Colonic mucosa (tissue), 4 donors: ENCODE results near the gene CRY1. TPM values are rescaled to one million over a fixed set of nuclear protein-coding genes. Genes with fewer than 3 reads are reported as not detected.

Source experiments
- DNase-seq: peaks from one replicate; pipeline ENCODE4 v3.0.0-alpha.2; 2020
- H3K27ac ChIP-seq: fragments of 200-600 bp; one replicate; pipeline ENCODE4 v1.8.0; 2021
- H3K27me3 ChIP-seq: fragments of 200-600 bp; one replicate; pipeline ENCODE4 v1.8.0; 2021
- H3K36me3 ChIP-seq: fragments of 200-600 bp; one replicate; pipeline ENCODE4 v1.8.0; 2021
- H3K4me1 ChIP-seq: fragments of 200-600 bp; one replicate; pipeline ENCODE4 v1.8.0; 2021; ENCODE audit warnings: mild to moderate bottlenecking
- H3K4me3 ChIP-seq: fragments of 200-600 bp; one replicate; pipeline ENCODE4 v1.8.0; 2021
- H3K9ac ChIP-seq, 2 donors: one replicate each; pipeline ENCODE4 v1.7.0; 2013; ENCODE audit warnings: control low read depth in 2 of 2, low read depth in 2 of 2, low read length in 2 of 2
- H3K9me3 ChIP-seq: fragments of 200-600 bp; one replicate; pipeline ENCODE4 v1.8.0; 2021
- intact Hi-C: fragments of 100-400 bp; cut with DNase I; formaldehyde crosslinking; loops from one replicate; pipeline ENCODE4 v1.14.1; 2022
- total RNA-seq, 2 donors: library from RNA; stranded (reverse); fragmentation: NEBNext Ultra II Directional in 1 of 2; extraction: Animal tissue kit (Norgen Biotek cat#: 25700) in 1 of 2; gene quantifications; one replicate each; pipeline ENCODE4 v1.2.1, GENCODE V29; 2021
- TF ChIP-seq, protein P1 (sequence below): fragments of 200-600 bp; IDR thresholded peaks from one replicate; pipeline ENCODE4 v1.8.0; 2022; ENCODE audit warnings: antibody characterized with exemption, mild to moderate bottlenecking
- donor health status: healthy.
- donor health status: DM: no; HTN: no; CAD: no.
- donor health status: DM: no; HTN: no; CAD: no.

CRY1 gene
- total RNA-seq, 2 donors from 2014 or later, result 14.2 to 22.5 TPM

DNA sequence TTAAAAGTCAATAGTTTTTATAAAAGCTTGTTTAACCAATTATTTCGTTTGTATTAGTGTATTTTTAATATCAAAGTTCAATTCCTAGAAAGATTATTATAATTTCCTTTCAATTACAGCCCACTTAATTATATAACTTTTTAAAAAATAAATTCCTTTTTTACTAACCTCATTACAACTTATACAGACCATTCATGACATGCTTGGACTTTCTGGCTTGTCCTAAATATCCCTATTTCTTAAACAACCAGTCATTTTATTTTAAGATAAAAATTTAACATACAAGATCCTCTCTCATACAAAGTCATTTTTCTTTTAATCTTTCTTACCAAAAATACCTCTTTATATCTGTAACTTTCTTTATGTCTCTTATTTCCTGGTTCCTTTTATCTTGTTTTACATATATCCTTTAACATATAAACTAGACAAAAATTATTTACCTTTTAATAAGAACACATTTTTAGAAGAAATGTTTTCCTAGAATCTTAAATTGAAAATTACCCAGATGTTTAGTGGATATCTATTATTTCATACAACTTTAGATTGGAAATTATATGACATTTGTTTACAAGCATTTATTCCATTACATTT, 148.0 kb downstream of the CRY1 start:
- no peak overlapping the region for H3K9ac ChIP-seq
- H3K36me3 ChIP-seq, result no peaks in the 10 kb centered on the region
- H3K27ac ChIP-seq, result no peak overlapping the region
- TF ChIP-seq, protein P1, sequence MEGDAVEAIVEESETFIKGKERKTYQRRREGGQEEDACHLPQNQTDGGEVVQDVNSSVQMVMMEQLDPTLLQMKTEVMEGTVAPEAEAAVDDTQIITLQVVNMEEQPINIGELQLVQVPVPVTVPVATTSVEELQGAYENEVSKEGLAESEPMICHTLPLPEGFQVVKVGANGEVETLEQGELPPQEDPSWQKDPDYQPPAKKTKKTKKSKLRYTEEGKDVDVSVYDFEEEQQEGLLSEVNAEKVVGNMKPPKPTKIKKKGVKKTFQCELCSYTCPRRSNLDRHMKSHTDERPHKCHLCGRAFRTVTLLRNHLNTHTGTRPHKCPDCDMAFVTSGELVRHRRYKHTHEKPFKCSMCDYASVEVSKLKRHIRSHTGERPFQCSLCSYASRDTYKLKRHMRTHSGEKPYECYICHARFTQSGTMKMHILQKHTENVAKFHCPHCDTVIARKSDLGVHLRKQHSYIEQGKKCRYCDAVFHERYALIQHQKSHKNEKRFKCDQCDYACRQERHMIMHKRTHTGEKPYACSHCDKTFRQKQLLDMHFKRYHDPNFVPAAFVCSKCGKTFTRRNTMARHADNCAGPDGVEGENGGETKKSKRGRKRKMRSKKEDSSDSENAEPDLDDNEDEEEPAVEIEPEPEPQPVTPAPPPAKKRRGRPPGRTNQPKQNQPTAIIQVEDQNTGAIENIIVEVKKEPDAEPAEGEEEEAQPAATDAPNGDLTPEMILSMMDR, result no peak
- intact Hi-C loops, result no loop called here
- no peaks in the 10 kb centered on the region for H3K4me1 ChIP-seq
- no peaks in the 10 kb centered on the region for H3K9me3 ChIP-seq
- H3K27me3 ChIP-seq, result no peaks in the 10 kb centered on the region
- no peak overlapping the region for H3K4me3 ChIP-seq
- no peak for DNase-seq

DNA sequence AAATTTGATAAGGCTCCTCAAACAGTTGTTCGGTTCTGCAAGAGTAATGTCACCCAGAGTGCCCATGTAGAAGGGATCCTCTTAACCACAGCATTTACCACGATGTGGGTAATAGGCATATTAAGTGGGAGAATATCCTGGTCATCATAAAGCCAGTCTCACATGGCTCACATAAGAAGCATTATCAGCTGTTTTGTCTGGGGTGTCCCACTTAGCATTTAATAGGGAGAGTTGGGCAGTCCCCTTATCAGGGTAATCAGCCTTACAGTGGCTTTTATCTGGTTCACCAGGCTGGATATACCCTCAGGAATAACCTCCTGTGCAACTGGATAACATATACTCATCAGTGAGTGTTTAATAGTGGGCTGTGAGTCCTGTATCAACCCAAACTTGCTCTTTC, 150.6 kb downstream of the CRY1 start:
- Histone ChIP-seq H3K9ac (no peak overlapping the region), H3K36me3 (no peaks in the 10 kb centered on the region), H3K27ac (no peak overlapping the region), H3K27me3 (no peaks in the 10 kb centered on the region), H3K4me1 (no peaks in the 10 kb centered on the region), H3K9me3 (no peaks in the 10 kb centered on the region), H3K4me3 (no peak overlapping the region)
- intact Hi-C loops, result no loop called here
- TF ChIP-seq, protein P1, result no peak
- DNase-seq, result no peak

DNA sequence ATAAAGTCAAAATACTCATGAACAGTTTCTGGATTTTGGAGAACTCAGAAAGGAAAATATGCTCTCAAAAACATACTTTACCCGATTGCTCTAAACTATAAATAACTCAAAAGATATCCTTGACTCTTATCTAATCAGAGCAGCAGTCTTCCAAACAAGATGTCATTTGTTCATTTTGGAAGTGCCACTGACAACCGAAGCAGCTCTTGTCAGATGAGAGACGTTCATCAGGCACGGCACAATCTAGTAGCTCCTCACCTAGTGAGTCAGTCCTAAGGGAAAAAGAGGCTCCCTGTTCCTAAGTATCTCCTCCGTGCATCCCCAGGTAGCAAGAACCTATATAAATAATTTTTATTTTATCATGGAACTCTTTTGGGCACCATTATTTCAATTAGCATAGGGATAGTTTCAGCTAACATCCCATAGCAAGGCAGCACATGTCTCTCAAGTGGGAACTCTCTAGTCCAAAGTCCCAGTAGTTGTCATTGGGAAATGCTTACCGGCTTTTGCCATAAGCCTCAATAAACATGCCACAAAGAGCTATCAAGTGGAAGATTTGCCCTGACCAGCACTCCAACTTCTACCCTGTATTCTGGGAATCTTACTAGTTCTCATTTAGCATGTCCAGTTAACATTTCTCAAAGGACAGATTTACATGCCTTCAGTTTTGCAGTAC, 151.7 kb downstream of the CRY1 start:
- H3K36me3 ChIP-seq, result no peaks in the 10 kb centered on the region
- intact Hi-C loops, result no loop called here
- no peak overlapping the region for H3K9ac ChIP-seq
- H3K4me1 ChIP-seq, result no peaks in the 10 kb centered on the region
- H3K9me3 ChIP-seq, result no peaks in the 10 kb centered on the region
- H3K4me3 ChIP-seq, result no peak overlapping the region
- no peaks in the 10 kb centered on the region for H3K27me3 ChIP-seq
- no peak overlapping the region for H3K27ac ChIP-seq
- TF ChIP-seq, protein P1, result no peak
- no peak for DNase-seq

Other genes starting within 250 kb of the CRY1 start
- 10 to 100 TPM; 29.6 to 41.9 TPM for gene TMEM263, start 137.6 kb downstream of the CRY1 start, total RNA-seq
- gene MTERF2, start 106.4 kb downstream of the CRY1 start, total RNA-seq, result 10 to 100 TPM in 1 of 2 donors, 1 to 10 TPM in 1; 9.3 to 11.6 TPM